ENCODE data around the gene BMP10.

DNA sequence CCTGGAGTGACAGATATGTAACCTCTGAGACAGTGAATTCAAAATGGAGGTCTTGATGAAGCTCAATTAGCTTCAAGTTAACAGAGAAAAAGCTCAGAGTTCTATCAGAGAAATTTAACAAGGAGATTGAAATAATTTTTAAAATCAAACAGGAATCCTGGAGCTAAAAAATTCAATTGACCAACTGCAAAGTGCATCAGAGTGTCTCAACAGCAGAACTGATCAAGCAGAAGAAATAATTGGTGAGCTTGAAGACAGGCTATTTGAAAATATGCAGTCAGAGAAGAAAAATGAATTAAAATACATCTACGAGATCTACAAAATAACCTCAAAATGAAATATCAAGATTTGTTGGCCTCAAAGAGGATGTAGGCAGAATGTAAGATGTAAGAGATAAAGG, 30.4 kb upstream of the BMP10 start:
- TF ChIP-seq, protein P1, sequence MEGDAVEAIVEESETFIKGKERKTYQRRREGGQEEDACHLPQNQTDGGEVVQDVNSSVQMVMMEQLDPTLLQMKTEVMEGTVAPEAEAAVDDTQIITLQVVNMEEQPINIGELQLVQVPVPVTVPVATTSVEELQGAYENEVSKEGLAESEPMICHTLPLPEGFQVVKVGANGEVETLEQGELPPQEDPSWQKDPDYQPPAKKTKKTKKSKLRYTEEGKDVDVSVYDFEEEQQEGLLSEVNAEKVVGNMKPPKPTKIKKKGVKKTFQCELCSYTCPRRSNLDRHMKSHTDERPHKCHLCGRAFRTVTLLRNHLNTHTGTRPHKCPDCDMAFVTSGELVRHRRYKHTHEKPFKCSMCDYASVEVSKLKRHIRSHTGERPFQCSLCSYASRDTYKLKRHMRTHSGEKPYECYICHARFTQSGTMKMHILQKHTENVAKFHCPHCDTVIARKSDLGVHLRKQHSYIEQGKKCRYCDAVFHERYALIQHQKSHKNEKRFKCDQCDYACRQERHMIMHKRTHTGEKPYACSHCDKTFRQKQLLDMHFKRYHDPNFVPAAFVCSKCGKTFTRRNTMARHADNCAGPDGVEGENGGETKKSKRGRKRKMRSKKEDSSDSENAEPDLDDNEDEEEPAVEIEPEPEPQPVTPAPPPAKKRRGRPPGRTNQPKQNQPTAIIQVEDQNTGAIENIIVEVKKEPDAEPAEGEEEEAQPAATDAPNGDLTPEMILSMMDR (conservative IDR thresholded peaks at IDR 0.05; ENCODE audit: low read depth, low read length): no peak
- TF ChIP-seq EZH2 (IDR thresholded peaks at IDR 0.05; ENCODE audit: borderline replicate concordance, low read depth, low read length, poor library complexity, severe bottlenecking): no peak

All from A673 (cell line).